IMR-90 (cell line): Measurements from ENCODE around the gene ADAMTSL5. TPM values are rescaled to one million over a fixed set of nuclear protein-coding genes. Genes with fewer than 3 reads are reported as not detected.

Source experiments
- ATAC-seq: fragments of 200-7000 bp; cut with Tn5 transposase; 2 replicates; pipeline ENCODE4 v1.9.1; 2020; ENCODE audit warnings: low read depth, mild to moderate bottlenecking, moderate library complexity
- BruUV-seq: library from RNA; stranded (reverse); fragments of 400-500 nt; replicated peaks from 2 replicates; lab custom pipeline; 2021; lab: Mats Ljungman, UMichigan
- CTCF ChIA-PET: fragments of 300-600 bp; formaldehyde crosslinking; extraction: SDS; loops from one replicate; lab custom pipeline; 2021; ENCODE audit warnings: antibody characterized with exemption; lab: Yijun Ruan, JAX
- POLR2A ChIA-PET: fragments of 300-600 bp; sonication (Branson Sonifier 250); formaldehyde crosslinking; loops from one replicate; lab custom pipeline; 2022; ENCODE audit warnings: antibody characterized with exemption; ENCODE audit not compliant: unreplicated experiment; lab: Charles Lee
- DNase-seq: peaks from one replicate; pipeline ENCODE4 v3.0.0; 2013
- H2AFZ ChIP-seq: replicated peaks from 2 replicates; pipeline ENCODE3; 2013; ENCODE audit warnings: low read length, mild to moderate bottlenecking; ENCODE audit not compliant: poor library complexity
- H2AK5ac ChIP-seq: 2 replicates; pipeline ENCODE4 v1.6.1; 2013; ENCODE audit warnings: low read depth, low read length, inconsistent platforms
- H2AK9ac ChIP-seq: replicated peaks from 2 replicates; pipeline ENCODE3; 2013; ENCODE audit warnings: mild to moderate bottlenecking, low read depth, low read length, moderate library complexity; ENCODE audit not compliant: poor library complexity
- H2BK120ac ChIP-seq: 2 replicates; pipeline ENCODE4 v1.6.1; 2013; ENCODE audit warnings: low read depth, low read length, inconsistent platforms
- H2BK15ac ChIP-seq: 3 replicates; pipeline ENCODE4 v1.6.1; 2013; ENCODE audit warnings: low read depth, low read length, inconsistent platforms
- H2BK20ac ChIP-seq: 2 replicates; pipeline ENCODE4 v1.6.1; 2013; ENCODE audit warnings: low read depth, mild to moderate bottlenecking, inconsistent platforms, low read length, moderate library complexity
- H2BK5ac ChIP-seq: 2 replicates; pipeline ENCODE4 v1.6.1; 2013; ENCODE audit warnings: mild to moderate bottlenecking, low read depth, low read length, inconsistent platforms; ENCODE audit not compliant: poor library complexity, severe bottlenecking
- H3K14ac ChIP-seq: replicated peaks from 2 replicates; pipeline ENCODE4 v1.6.1; 2013; ENCODE audit warnings: low read depth, low read length, inconsistent platforms
- H3K18ac ChIP-seq: 2 replicates; pipeline ENCODE4 v1.6.1; 2013; ENCODE audit warnings: low read depth, low read length, control low read depth
- H3K23ac ChIP-seq: 2 replicates; pipeline ENCODE4 v1.6.1; 2013; ENCODE audit warnings: low read depth, low read length, inconsistent platforms
- H3K27ac ChIP-seq: 2 replicates; pipeline ENCODE4 v1.5.1; 2013; ENCODE audit warnings: mild to moderate bottlenecking, control low read depth, low read length; ENCODE audit not compliant: insufficient read depth
- H3K27me3 ChIP-seq: 2 replicates; pipeline ENCODE4 v1.6.1; 2013; ENCODE audit warnings: low read length; ENCODE audit not compliant: control insufficient read depth, insufficient read depth
- H3K36me3 ChIP-seq: 2 replicates; pipeline ENCODE4 v1.6.1; 2013; ENCODE audit warnings: low read length, mixed read lengths; ENCODE audit not compliant: control insufficient read depth, insufficient read depth
- H3K4ac ChIP-seq: 2 replicates; pipeline ENCODE4 v1.6.1; 2013; ENCODE audit warnings: low read depth, low read length, inconsistent platforms
- H3K4me1 ChIP-seq: 2 replicates; pipeline ENCODE4 v1.6.1; 2013; ENCODE audit warnings: low read length, mixed read lengths; ENCODE audit not compliant: control insufficient read depth, insufficient read depth
- H3K4me2 ChIP-seq: 2 replicates; pipeline ENCODE4 v1.6.1; 2013; ENCODE audit warnings: low read depth, mild to moderate bottlenecking, control low read depth, low read length, moderate library complexity
- H3K4me3 ChIP-seq: 2 replicates; pipeline ENCODE4 v1.5.1; 2013; ENCODE audit warnings: low read depth, mild to moderate bottlenecking, control low read depth, low read length, moderate library complexity; ENCODE audit not compliant: insufficient read depth
- H3K56ac ChIP-seq: 2 replicates; pipeline ENCODE4 v1.6.1; 2013; ENCODE audit warnings: low read length, inconsistent platforms; ENCODE audit not compliant: insufficient read depth; ENCODE audit errors: extremely low read depth
- H3K79me1 ChIP-seq, 2 experiments: 2 replicates each; pipeline ENCODE4 v1.6.1; 2013; ENCODE audit warnings: low read length in 2 of 2, inconsistent platforms in 1 of 2, low read depth in 1 of 2
- H3K9ac ChIP-seq: 2 replicates; pipeline ENCODE4 v1.6.1; 2013; ENCODE audit warnings: low read depth, low read length, control low read depth
- H3K9me1 ChIP-seq: 2 replicates; pipeline ENCODE4 v1.6.1; 2013; ENCODE audit warnings: low read length, inconsistent platforms; ENCODE audit not compliant: insufficient read depth
- H3K9me3 ChIP-seq: 2 replicates; pipeline ENCODE4 v1.6.1; 2013; ENCODE audit warnings: low read length; ENCODE audit not compliant: control insufficient read depth, insufficient read depth
- H4K20me1 ChIP-seq: 2 replicates; pipeline ENCODE4 v1.6.1; 2013; ENCODE audit warnings: low read length, inconsistent platforms; ENCODE audit not compliant: insufficient read depth
- H4K5ac ChIP-seq: 2 replicates; pipeline ENCODE4 v1.6.1; 2013; ENCODE audit warnings: mild to moderate bottlenecking, low read depth, low read length, control low read depth
- H4K8ac ChIP-seq, 2 experiments: 2 replicates each; pipeline ENCODE4 v1.6.1; 2013; ENCODE audit warnings: low read depth in 2 of 2, low read length in 2 of 2, control low read depth in 1 of 2, inconsistent platforms in 1 of 2
- H4K91ac ChIP-seq: 2 replicates; pipeline ENCODE4 v1.6.1; 2013; ENCODE audit warnings: low read depth, low read length, inconsistent platforms; ENCODE audit not compliant: insufficient read depth
- BHLHE40 ChIP-seq: fragments of 150-350 bp; IDR thresholded peaks from 2 replicates; pipeline ENCODE4 v1.6.1; 2016; ENCODE audit warnings: mild to moderate bottlenecking, low read depth, low read length
- FOS ChIP-seq: fragments of 150-350 bp; IDR thresholded peaks from 2 replicates; pipeline ENCODE4 v1.6.1; 2016; ENCODE audit warnings: low read depth, low read length
- MAFK ChIP-seq: IDR thresholded peaks from 2 replicates; pipeline ENCODE4 v1.6.1; 2012; ENCODE audit warnings: low read depth, low read length, improper control_type of control experiment
- WGBS, 2 experiments: methylation state at CpG; one replicate each; pipeline versions ENCODE4 v1.1.5 to v1.1.7; 2013; ENCODE audit warnings: missing lambda C conversion rate in 2 of 2; ENCODE audit not compliant: insufficient read length in 1 of 2; ENCODE audit errors: extremely low coverage in 2 of 2; 5-methylcytosine and 5-hydroxymethylcytosine counted together
- dilution Hi-C: fragments of 300-500 bp; cut with HindIII; formaldehyde crosslinking; loops from one replicate; pipeline ENCODE4 v1.14.3; 2018; ENCODE audit warnings: low sequenced_read_pairs; ENCODE audit not compliant: unreplicated experiment
- in situ Hi-C: fragments of 300-500 bp; cut with MboI; formaldehyde crosslinking; loops from 3 replicates; pipeline ENCODE4 v1.14.3; 2019; ENCODE audit warnings: low sequenced_read_pairs, inconsistent platforms, mixed read lengths
- intact Hi-C: fragments of 100-400 bp; cut with micrococcal nuclease; formaldehyde crosslinking; loops from 2 replicates; pipeline ENCODE4 v1.10.0; 2022
- polyA plus RNA-seq, 3 experiments: library from polyadenylated mRNA; depleted of rRNA; stranded (reverse); fragments of >200 nt; gene quantifications; 2 replicates each; pipeline ENCODE4 v1.2.3, GENCODE V29; 2012; ENCODE audit warnings: low replicate concordance in 1 of 3
- total RNA-seq: library from RNA; depleted of rRNA; stranded (reverse); fragments of >200 nt; gene quantifications from 2 replicates; pipeline ENCODE4 v1.2.3, GENCODE V29; 2012
- TF ChIP-seq, protein P1 (sequence below): conservative IDR thresholded peaks from 2 replicates; pipeline ENCODE4 v1.5.1; 2012; ENCODE audit warnings: mild to moderate bottlenecking, low read depth, low read length, improper control_type of control experiment

Gene ADAMTSL5
- total and polyA plus RNA-seq, 2 of the 4 experiments (the other 2 are of a cell fraction), result 0.90 to 10.8 TPM

- no peak overlapping the region for H3K27ac ChIP-seq
- no peak overlapping the region for H3K9ac ChIP-seq
- H3K4me3 ChIP-seq, result no peak overlapping the region
- no peak overlapping the region for H4K91ac ChIP-seq
- H2BK15ac ChIP-seq, result no peak overlapping the region
- no peak overlapping the region for H2BK5ac ChIP-seq
- ATAC-seq, result no peak
- H3K79me1 ChIP-seq, result no peaks in the 10 kb centered on the region
- no peak overlapping the region for H4K5ac ChIP-seq
- in situ Hi-C loops (no loop called here), intact Hi-C loops (no loop called here), dilution Hi-C loops (no loop called here)
- H3K14ac ChIP-seq, result no peak overlapping the region
- H3K27me3 ChIP-seq, result peaks cover 18% of the 10 kb centered on the region
- H2AK5ac ChIP-seq, result no peak overlapping the region
- H2BK20ac ChIP-seq, result no peak overlapping the region
- no peak overlapping the region for H2BK120ac ChIP-seq
- no peaks in the 10 kb centered on the region for H3K4me1 ChIP-seq
- no peak overlapping the region for H3K4me2 ChIP-seq
- no peak overlapping the region for H3K4ac ChIP-seq
- H2AK9ac ChIP-seq, result no peak overlapping the region
- 83% methylated on average over 1 of the region's 4 CpGs; no CpG with 5 or more reads in 1 of the 2 experiments for WGBS, 2 experiments
- no peak overlapping the region for H3K56ac ChIP-seq
- H4K20me1 ChIP-seq, result peaks cover 6% of the 10 kb centered on the region; the same call in 1 of the 2 replicates
- DNase-seq, result no peak
- ChIA-PET POLR2A (interaction anchor here (0.6 kb wide), 1 partner anchor 112 kb away, joined by 7 read pairs; no protein-coding TSS in a partner anchor), CTCF (interaction anchor here (0.7 kb wide), 1 partner anchor 9 kb away, joined by 3 read pairs; no protein-coding TSS in a partner anchor)
- H3K18ac ChIP-seq, result no peak overlapping the region
- peaks cover 2% of the 10 kb centered on the region; the same call in 1 of the 2 replicates for H3K9me3 ChIP-seq
- no peaks in the 10 kb centered on the region for H3K9me1 ChIP-seq
- no peak overlapping the region for H4K8ac ChIP-seq
- H3K23ac ChIP-seq, result no peak overlapping the region
- TF ChIP-seq FOS, result no peak
- TF ChIP-seq BHLHE40, result no peak
- TF ChIP-seq, protein P1, sequence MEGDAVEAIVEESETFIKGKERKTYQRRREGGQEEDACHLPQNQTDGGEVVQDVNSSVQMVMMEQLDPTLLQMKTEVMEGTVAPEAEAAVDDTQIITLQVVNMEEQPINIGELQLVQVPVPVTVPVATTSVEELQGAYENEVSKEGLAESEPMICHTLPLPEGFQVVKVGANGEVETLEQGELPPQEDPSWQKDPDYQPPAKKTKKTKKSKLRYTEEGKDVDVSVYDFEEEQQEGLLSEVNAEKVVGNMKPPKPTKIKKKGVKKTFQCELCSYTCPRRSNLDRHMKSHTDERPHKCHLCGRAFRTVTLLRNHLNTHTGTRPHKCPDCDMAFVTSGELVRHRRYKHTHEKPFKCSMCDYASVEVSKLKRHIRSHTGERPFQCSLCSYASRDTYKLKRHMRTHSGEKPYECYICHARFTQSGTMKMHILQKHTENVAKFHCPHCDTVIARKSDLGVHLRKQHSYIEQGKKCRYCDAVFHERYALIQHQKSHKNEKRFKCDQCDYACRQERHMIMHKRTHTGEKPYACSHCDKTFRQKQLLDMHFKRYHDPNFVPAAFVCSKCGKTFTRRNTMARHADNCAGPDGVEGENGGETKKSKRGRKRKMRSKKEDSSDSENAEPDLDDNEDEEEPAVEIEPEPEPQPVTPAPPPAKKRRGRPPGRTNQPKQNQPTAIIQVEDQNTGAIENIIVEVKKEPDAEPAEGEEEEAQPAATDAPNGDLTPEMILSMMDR, result no peak
- no peak for TF ChIP-seq MAFK
- BruUV-seq, result no TSS peak
- H2AFZ ChIP-seq, result no peak overlapping the region
- no peaks in the 10 kb centered on the region for H3K36me3 ChIP-seq
Measured at GRCh38 chr19:1518471-1518870, 5.7 kb upstream of the ADAMTSL5 start.
